Endodermal cell (in vitro differentiated cells): Measurements from ENCODE around the gene MAMSTR. TPM values are rescaled to one million over a fixed set of nuclear protein-coding genes. Genes with fewer than 3 reads are reported as not detected.
A peak's percentile ranks its signal among the peaks of the same experiment; 100 is the strongest.

Experiments used
- DNase-seq: peaks from one replicate; pipeline ENCODE4 v3.0.0-alpha.2; 2017
- H3K27ac ChIP-seq: 2 replicates; pipeline ENCODE4 v1.5.1; 2013; ENCODE audit warnings: mild to moderate bottlenecking, low read depth, low read length, moderate library complexity
- H3K27me3 ChIP-seq: 2 replicates; pipeline ENCODE4 v1.6.1; 2013; ENCODE audit warnings: mild to moderate bottlenecking, low read length, moderate library complexity; ENCODE audit not compliant: insufficient read depth, control insufficient read depth, poor library complexity, severe bottlenecking
- H3K36me3 ChIP-seq: 2 replicates; pipeline ENCODE4 v1.7.0; 2013; ENCODE audit warnings: mild to moderate bottlenecking, low read length, moderate library complexity; ENCODE audit not compliant: control insufficient read depth, insufficient read depth
- H3K4me1 ChIP-seq: one replicate; pipeline ENCODE4 v1.7.0; 2013; ENCODE audit warnings: low read length; ENCODE audit not compliant: control insufficient read depth, insufficient read depth
- H3K4me3 ChIP-seq: 2 replicates; pipeline ENCODE4 v1.5.1; 2013; ENCODE audit warnings: mild to moderate bottlenecking, low read length, moderate library complexity
- H3K9ac ChIP-seq: 2 replicates; pipeline ENCODE4 v1.6.1; 2013; ENCODE audit warnings: mild to moderate bottlenecking, low read length, moderate library complexity; ENCODE audit not compliant: poor library complexity, severe bottlenecking; ENCODE audit errors: extremely low read depth
- H3K9me3 ChIP-seq: 2 replicates; pipeline ENCODE4 v1.6.1; 2013; ENCODE audit warnings: mild to moderate bottlenecking, low read length, moderate library complexity; ENCODE audit not compliant: control insufficient read depth
- H3K27ac Mint-ChIP-seq: 2 replicates; pipeline ENCODE4 v1.8.0; 2020; ENCODE audit warnings: mixed read lengths
- H3K27me3 Mint-ChIP-seq: 2 replicates; pipeline ENCODE4 v1.8.0; 2021; ENCODE audit warnings: mild to moderate bottlenecking, mixed read lengths; ENCODE audit not compliant: insufficient read depth
- H3K36me3 Mint-ChIP-seq: 2 replicates; pipeline ENCODE4 v1.8.0; 2020; ENCODE audit warnings: low read depth, mixed read lengths
- H3K4me1 Mint-ChIP-seq: 2 replicates; pipeline ENCODE4 v1.8.0; 2020; ENCODE audit warnings: mixed read lengths
- H3K4me3 Mint-ChIP-seq: 2 replicates; pipeline ENCODE4 v1.8.0; 2020; ENCODE audit warnings: mild to moderate bottlenecking, moderate library complexity, mixed read lengths
- H3K9me3 Mint-ChIP-seq: 2 replicates; pipeline ENCODE4 v1.8.0; 2020; ENCODE audit warnings: mild to moderate bottlenecking, mixed read lengths
- CTCF ChIP-seq: fragments of 200-600 bp; sonication (generic); conservative IDR thresholded peaks from 2 replicates; pipeline ENCODE4 v1.5.0; 2021; ENCODE audit warnings: antibody characterized with exemption, mild to moderate bottlenecking
- WGBS, 2 experiments: methylation state at CpG; one replicate each; pipeline versions ENCODE4 v1.1.5 to v1.1.7; 2013; ENCODE audit warnings: missing lambda C conversion rate in 2 of 2, mixed read lengths in 1 of 2; ENCODE audit not compliant: insufficient coverage in 1 of 2, insufficient read length in 1 of 2; 5-methylcytosine and 5-hydroxymethylcytosine counted together
- total RNA-seq, 2 donors: library from RNA; stranded (reverse); fragmentation: NEBNext Ultra II Directional in 1 of 2; extraction: Animal tissue kit (Norgen Biotek cat#: 25700) in 1 of 2; gene quantifications; 2 replicates in 1 of 2; 3 replicates in 1 of 2; pipeline ENCODE4 v1.2.1, GENCODE V29; 2021

The MAMSTR gene
- total RNA-seq, 2 donors from 2014 or later, result 1.9 to 2.3 TPM

- no peak for TF ChIP-seq CTCF
- H3K4me3 ChIP-seq, result no peak overlapping the region
- no peaks in the 10 kb centered on the region for H3K36me3 ChIP-seq
- no peaks in the 10 kb centered on the region for H3K9me3 ChIP-seq
- WGBS, 2 experiments, result 89 to 97% methylated on average over 7 to 9 of the region's 9 CpGs
- no peak overlapping the region for H3K4me3 Mint-ChIP-seq
- H3K9ac ChIP-seq, result no peak overlapping the region
- H3K27ac ChIP-seq, result no peak overlapping the region
- peaks cover 40% of the 10 kb centered on the region for H3K27me3 Mint-ChIP-seq
- no peaks in the 10 kb centered on the region for H3K36me3 Mint-ChIP-seq
- peaks cover 14% of the 10 kb centered on the region for H3K27me3 ChIP-seq
- no peaks in the 10 kb centered on the region for H3K9me3 Mint-ChIP-seq
- DNase-seq, result peak; percentile 31
- H3K27ac Mint-ChIP-seq, result no peak overlapping the region
- no peaks in the 10 kb centered on the region for H3K4me1 ChIP-seq
- H3K4me1 Mint-ChIP-seq, result peaks cover 7% of the 10 kb centered on the region
Observed at GRCh38 chr19:48756686-48757085, 37.2 kb upstream of the MAMSTR start.

GRCh38 chr19:48756212-48756611 is 36.7 kb upstream of the MAMSTR start:
- Mint-ChIP-seq H3K27me3 (peaks cover 36% of the 10 kb centered on the region), H3K27ac (no peak overlapping the region), H3K36me3 (no peaks in the 10 kb centered on the region), H3K4me3 (no peak overlapping the region), H3K9me3 (no peaks in the 10 kb centered on the region), H3K4me1 (peaks cover 9% of the 10 kb centered on the region)
- Histone ChIP-seq H3K27ac (no peak overlapping the region), H3K9ac (no peak overlapping the region), H3K27me3 (peaks cover 14% of the 10 kb centered on the region), H3K36me3 (no peaks in the 10 kb centered on the region), H3K9me3 (no peaks in the 10 kb centered on the region), H3K4me1 (no peaks in the 10 kb centered on the region), H3K4me3 (no peak overlapping the region)
- DNase-seq, result peak; percentile 40
- 92 to 96% methylated on average over 7 to 11 of the region's 11 CpGs for WGBS, 2 experiments
- no peak for TF ChIP-seq CTCF

- Histone ChIP-seq H3K4me3 (no peak overlapping the region), H3K9ac (no peak overlapping the region), H3K36me3 (no peaks in the 10 kb centered on the region), H3K4me1 (no peaks in the 10 kb centered on the region), H3K27me3 (peaks cover 14% of the 10 kb centered on the region), H3K27ac (no peak overlapping the region), H3K9me3 (no peaks in the 10 kb centered on the region)
- no peak for TF ChIP-seq CTCF
- Mint-ChIP-seq H3K27me3 (peaks cover 32% of the 10 kb centered on the region), H3K4me1 (peaks cover 11% of the 10 kb centered on the region), H3K4me3 (no peak overlapping the region), H3K36me3 (no peaks in the 10 kb centered on the region), H3K9me3 (no peaks in the 10 kb centered on the region), H3K27ac (no peak overlapping the region)
- 94 to 95% methylated on average over 4 to 5 of the region's 5 CpGs for WGBS, 2 experiments
- no peak for DNase-seq
Observed at GRCh38 chr19:48755787-48756186, 36.3 kb upstream of the MAMSTR start.
